ENCODE results near the gene MTHFS.

DNA sequence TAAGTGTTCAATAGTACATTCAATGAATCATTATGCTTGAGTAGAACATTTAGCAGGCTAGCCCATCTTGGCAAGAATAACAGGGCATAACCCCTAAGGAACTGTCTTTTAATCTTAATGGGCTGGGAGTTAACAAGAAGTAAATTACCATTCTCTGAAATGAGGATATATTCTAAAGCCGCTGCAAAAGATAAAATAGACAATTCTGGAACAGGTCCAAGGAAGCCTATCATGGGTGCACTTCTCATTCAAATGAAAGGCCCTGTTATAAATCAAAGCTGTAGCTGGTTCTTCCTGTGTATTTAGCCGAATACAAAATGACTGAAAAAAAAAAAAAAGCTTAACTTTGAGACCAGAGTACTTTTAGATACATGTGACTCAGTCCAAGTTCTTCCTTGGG is 15.6 kb downstream of the MTHFS start:
- TF ChIP-seq, protein P1, sequence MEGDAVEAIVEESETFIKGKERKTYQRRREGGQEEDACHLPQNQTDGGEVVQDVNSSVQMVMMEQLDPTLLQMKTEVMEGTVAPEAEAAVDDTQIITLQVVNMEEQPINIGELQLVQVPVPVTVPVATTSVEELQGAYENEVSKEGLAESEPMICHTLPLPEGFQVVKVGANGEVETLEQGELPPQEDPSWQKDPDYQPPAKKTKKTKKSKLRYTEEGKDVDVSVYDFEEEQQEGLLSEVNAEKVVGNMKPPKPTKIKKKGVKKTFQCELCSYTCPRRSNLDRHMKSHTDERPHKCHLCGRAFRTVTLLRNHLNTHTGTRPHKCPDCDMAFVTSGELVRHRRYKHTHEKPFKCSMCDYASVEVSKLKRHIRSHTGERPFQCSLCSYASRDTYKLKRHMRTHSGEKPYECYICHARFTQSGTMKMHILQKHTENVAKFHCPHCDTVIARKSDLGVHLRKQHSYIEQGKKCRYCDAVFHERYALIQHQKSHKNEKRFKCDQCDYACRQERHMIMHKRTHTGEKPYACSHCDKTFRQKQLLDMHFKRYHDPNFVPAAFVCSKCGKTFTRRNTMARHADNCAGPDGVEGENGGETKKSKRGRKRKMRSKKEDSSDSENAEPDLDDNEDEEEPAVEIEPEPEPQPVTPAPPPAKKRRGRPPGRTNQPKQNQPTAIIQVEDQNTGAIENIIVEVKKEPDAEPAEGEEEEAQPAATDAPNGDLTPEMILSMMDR (conservative IDR thresholded peaks at IDR 0.05), result no peak
- no peak for TF ChIP-seq EZH2 (IDR thresholded peaks at IDR 0.05; ENCODE audit: low read depth)

Measured in PC-9 (cell line).